DOHH2 (cell line): ENCODE measurements around the gene SRC.

Experiments used
- H3F3A ChIP-seq: fragments of 200-600 bp; sonication (generic), shearing (Covaris generic); 2 replicates; pipeline ENCODE4 v1.6.0; 2016; ENCODE audit warnings: antibody characterized with exemption, mild to moderate bottlenecking; ENCODE audit not compliant: control insufficient read depth, insufficient read depth
- H3K27ac ChIP-seq: fragments of 200-600 bp; sonication (generic); 2 replicates; pipeline ENCODE4 v1.5.1; 2014; ENCODE audit warnings: low read depth, mild to moderate bottlenecking, low read length, moderate library complexity
- H3K27me3 ChIP-seq: fragments of 200-600 bp; sonication (generic); 2 replicates; pipeline ENCODE4 v1.6.1; 2014; ENCODE audit warnings: mild to moderate bottlenecking, low read length, mixed read lengths; ENCODE audit not compliant: control insufficient read depth
- H3K36me3 ChIP-seq: fragments of 200-600 bp; sonication (generic); 2 replicates; pipeline ENCODE4 v1.6.1; 2014; ENCODE audit warnings: mild to moderate bottlenecking, low read length, moderate library complexity, mixed read lengths; ENCODE audit not compliant: control insufficient read depth
- H3K4me1 ChIP-seq: fragments of 200-600 bp; sonication (generic); 2 replicates; pipeline ENCODE4 v1.6.1; 2014; ENCODE audit warnings: mild to moderate bottlenecking, low read length, mixed read lengths; ENCODE audit not compliant: control insufficient read depth
- H3K4me2 ChIP-seq: fragments of 200-600 bp; sonication (generic); 2 replicates; pipeline ENCODE4 v1.6.0; 2014; ENCODE audit warnings: mild to moderate bottlenecking, low read length, moderate library complexity
- H3K4me3 ChIP-seq: fragments of 200-600 bp; sonication (generic); 2 replicates; pipeline ENCODE4 v1.5.1; 2014; ENCODE audit warnings: mild to moderate bottlenecking, low read length, mixed read lengths
- H3K79me2 ChIP-seq: fragments of 200-600 bp; sonication (generic); 2 replicates; pipeline ENCODE4 v1.6.1; 2014; ENCODE audit warnings: mild to moderate bottlenecking, low read length, mixed read lengths; ENCODE audit not compliant: control insufficient read depth
- H3K9me2 ChIP-seq: fragments of 200-600 bp; sonication (generic); replicated peaks from 2 replicates; pipeline ENCODE4 v1.6.1; 2014; ENCODE audit warnings: mild to moderate bottlenecking, low read length, mixed read lengths; ENCODE audit not compliant: control insufficient read depth
- H3K9me3 ChIP-seq: fragments of 200-600 bp; sonication (generic); 2 replicates; pipeline ENCODE4 v1.6.1; 2014; ENCODE audit warnings: antibody characterized with exemption, low read length, mixed read lengths; ENCODE audit not compliant: control insufficient read depth, insufficient read depth
- H4K20me1 ChIP-seq: fragments of 200-600 bp; sonication (generic); 2 replicates; pipeline ENCODE4 v1.6.0; 2014; ENCODE audit warnings: low read depth, mild to moderate bottlenecking, antibody characterized with exemption, low read length, moderate library complexity; ENCODE audit not compliant: control insufficient read depth, insufficient read depth
- CTCF ChIP-seq: fragments of 200-600 bp; sonication (generic); IDR thresholded peaks from one replicate; pipeline ENCODE4 v1.5.1; 2014; ENCODE audit warnings: antibody characterized with exemption, mild to moderate bottlenecking, low read depth, low read length; ENCODE audit not compliant: poor library complexity, severe bottlenecking
- EZH2phosphoT487 ChIP-seq: fragments of 200-600 bp; sonication (generic); IDR thresholded peaks from 2 replicates; pipeline ENCODE4 v1.6.1; 2017; ENCODE audit warnings: borderline replicate concordance, mild to moderate bottlenecking, antibody characterized with exemption, low read length, moderate library complexity, mixed read lengths

SRC gene

GRCh38 chr20:37446286-37447032 lies 100.5 kb downstream of the SRC start:
- H3K4me3 ChIP-seq, result no peak overlapping the region
- H3F3A ChIP-seq, result no peaks in the 10 kb centered on the region
- no peaks in the 10 kb centered on the region for H3K4me1 ChIP-seq
- no peaks in the 10 kb centered on the region for H3K9me2 ChIP-seq
- H3K36me3 ChIP-seq, result no peaks in the 10 kb centered on the region
- H3K27me3 ChIP-seq, result peaks cover 3% of the 10 kb centered on the region
- TF ChIP-seq EZH2phosphoT487, result no peak
- TF ChIP-seq CTCF, result no peak
- H3K4me2 ChIP-seq, result no peak overlapping the region
- H3K9me3 ChIP-seq, result no peaks in the 10 kb centered on the region
- H3K79me2 ChIP-seq, result no peaks in the 10 kb centered on the region
- no peaks in the 10 kb centered on the region for H4K20me1 ChIP-seq
- no peak overlapping the region for H3K27ac ChIP-seq

- no peak overlapping the region for H3K4me3 ChIP-seq
- TF ChIP-seq CTCF, result no peak
- no peak for TF ChIP-seq EZH2phosphoT487
- H3K9me2 ChIP-seq, result no peaks in the 10 kb centered on the region
- H3K4me2 ChIP-seq, result no peak overlapping the region
- H4K20me1 ChIP-seq, result no peaks in the 10 kb centered on the region
- H3K9me3 ChIP-seq, result no peaks in the 10 kb centered on the region
- H3K4me1 ChIP-seq, result no peaks in the 10 kb centered on the region
- no peak overlapping the region for H3K27ac ChIP-seq
- H3K27me3 ChIP-seq, result peaks cover 3% of the 10 kb centered on the region
- H3F3A ChIP-seq, result no peaks in the 10 kb centered on the region
- H3K79me2 ChIP-seq, result no peaks in the 10 kb centered on the region
- no peaks in the 10 kb centered on the region for H3K36me3 ChIP-seq
These were observed 101.7 kb downstream of the SRC start for GRCh38 chr20:37447688-37448087.

- Histone ChIP-seq H3K4me2 (no peak overlapping the region), H3K4me1 (no peaks in the 10 kb centered on the region), H3K9me3 (no peaks in the 10 kb centered on the region), H4K20me1 (no peaks in the 10 kb centered on the region), H3K9me2 (no peaks in the 10 kb centered on the region), H3K27me3 (no peaks in the 10 kb centered on the region; the same call in 1 of the 2 replicates), H3K4me3 (no peak overlapping the region), H3K79me2 (no peaks in the 10 kb centered on the region), H3F3A (no peaks in the 10 kb centered on the region), H3K36me3 (no peaks in the 10 kb centered on the region), H3K27ac (no peak overlapping the region)
- TF ChIP-seq CTCF (no peak), EZH2phosphoT487 (no peak)
These were observed 103.3 kb downstream of the SRC start for GRCh38 chr20:37449276-37449675.
